SK-MEL-5 (cell line): ENCODE measurements around the gene GNL3. TPM values are rescaled to one million over a fixed set of nuclear protein-coding genes. Genes with fewer than 3 reads are reported as not detected.
"Not testable (repeated sequence)": the region's sequence is repeated elsewhere in the genome, so short reads cannot be mapped to it uniquely, and the experiment has no call there.

ENCODE experiments used
- DNase-seq: peaks from one replicate; pipeline ENCODE4 v3.0.0-alpha.2; 2016; ENCODE audit warnings: low read depth, low spot score
- in situ Hi-C: cut with HindIII; loops from 2 replicates; pipeline ENCODE4 v1.10.0; 2016; ENCODE audit warnings: low sequenced_read_pairs, high pct_unique_total_duplicates, low pct_unique_long_range_greater_than_20kb
- total RNA-seq: library from RNA; depleted of rRNA; stranded (reverse); fragments of >200 nt; shearing (Covaris generic); gene quantifications from 2 replicates; pipeline ENCODE4 v1.2.3, GENCODE V29; 2014

Gene GNL3
- total RNA-seq, 1 experiment from 2014 or later: 199 TPM

GRCh38 chr3:52707585-52707984, 21.8 kb downstream of the GNL3 start:
- in situ Hi-C loops: no loop called here
- DNase-seq: no peak

DNA sequence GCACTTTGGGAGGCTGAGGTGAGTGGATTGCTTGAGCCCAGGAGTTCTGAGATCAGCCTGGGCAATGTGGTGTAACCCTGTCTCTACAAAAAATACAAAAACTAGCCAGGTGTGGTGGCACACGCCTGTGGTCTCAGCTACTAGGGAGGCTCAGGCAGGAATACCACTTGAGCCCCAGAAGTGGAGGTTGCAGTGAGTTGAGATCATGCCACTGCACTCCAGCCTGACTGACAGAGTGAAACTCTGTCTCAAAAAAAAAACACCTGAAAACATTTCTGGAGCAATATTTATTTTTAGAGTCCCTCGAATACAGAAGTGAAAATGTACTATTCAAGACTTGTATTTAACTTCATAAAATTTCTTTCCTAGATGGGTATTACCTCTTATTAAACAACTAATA, 24.7 kb downstream of the GNL3 start:
- DNase-seq: no peak
- in situ Hi-C loops: no loop called here

- in situ Hi-C loops: no loop called here
- DNase-seq: peak; percentile 98
Observed at GRCh38 chr3:52712291-52713212, 26.7 kb downstream of the GNL3 start.

- no peak for DNase-seq
- in situ Hi-C loops: no loop called here
Observed at GRCh38 chr3:52714335-52715302, 28.8 kb downstream of the GNL3 start.

GRCh38 chr3:52715714-52716305, 30.0 kb downstream of the GNL3 start:
- in situ Hi-C loops: no loop called here
- DNase-seq: no peak

- DNase-seq: no peak
- in situ Hi-C loops: no loop called here
Observed at GRCh38 chr3:52719618-52720017, 33.8 kb downstream of the GNL3 start.

DNA sequence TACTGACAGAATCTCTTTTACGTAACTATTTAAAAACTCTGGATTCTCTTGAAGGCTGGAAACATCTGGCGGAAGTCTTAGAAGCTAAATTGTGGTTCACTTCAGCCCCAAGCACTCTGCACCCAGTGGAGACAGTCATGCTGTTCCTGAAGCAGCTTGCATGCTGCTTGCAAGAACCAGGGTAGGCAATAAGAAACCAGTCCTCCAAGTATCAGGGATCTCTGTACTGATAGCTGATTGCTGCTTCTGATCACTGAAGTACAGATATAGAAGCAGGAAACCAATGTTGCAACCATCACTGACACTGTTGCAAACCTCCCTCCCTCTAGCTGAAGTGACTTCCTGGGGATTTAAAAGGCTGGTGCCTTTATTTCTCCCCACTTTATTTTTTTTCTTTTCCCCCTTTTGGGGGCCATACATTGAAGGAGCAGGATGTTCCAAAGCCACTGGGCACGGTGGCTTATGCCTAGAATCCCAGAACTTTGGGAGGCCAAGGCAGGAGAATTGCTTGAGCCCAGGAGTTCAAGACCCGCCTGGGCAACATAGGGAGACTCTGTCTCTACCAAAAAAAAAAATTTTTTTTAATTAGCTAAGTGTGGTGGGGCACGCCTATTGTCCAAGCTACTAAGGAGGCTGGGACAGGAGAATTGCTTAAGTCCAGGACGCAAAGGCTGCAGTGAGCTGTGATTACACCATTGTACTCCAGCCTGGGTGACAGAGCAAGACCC, 35.3 kb downstream of the GNL3 start:
- no peak for DNase-seq
- in situ Hi-C loops: no loop called here

GRCh38 chr3:52721730-52722008, 35.8 kb downstream of the GNL3 start:
- no peak for DNase-seq
- in situ Hi-C loops: no loop called here

DNA sequence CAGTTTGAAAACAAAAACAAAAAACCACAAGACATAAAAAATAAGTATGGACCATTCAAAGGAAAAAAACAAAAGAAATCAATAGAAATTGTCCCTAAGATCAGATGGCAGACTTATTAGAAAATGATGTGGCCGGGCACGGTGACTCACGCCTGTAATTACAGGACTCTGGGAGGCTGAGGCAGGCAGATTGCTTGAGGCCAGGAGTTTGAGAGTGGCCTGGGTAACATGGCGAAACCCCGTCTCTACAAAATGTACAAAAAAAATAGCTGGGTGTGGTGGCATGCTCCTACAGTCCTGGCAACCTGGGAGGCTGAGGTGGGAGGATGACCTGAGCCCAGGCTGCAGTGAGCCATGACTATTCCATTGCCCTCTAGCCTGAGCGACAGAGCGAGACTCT, 36.7 kb downstream of the GNL3 start:
- in situ Hi-C loops: no loop called here
- DNase-seq: no peak

DNA sequence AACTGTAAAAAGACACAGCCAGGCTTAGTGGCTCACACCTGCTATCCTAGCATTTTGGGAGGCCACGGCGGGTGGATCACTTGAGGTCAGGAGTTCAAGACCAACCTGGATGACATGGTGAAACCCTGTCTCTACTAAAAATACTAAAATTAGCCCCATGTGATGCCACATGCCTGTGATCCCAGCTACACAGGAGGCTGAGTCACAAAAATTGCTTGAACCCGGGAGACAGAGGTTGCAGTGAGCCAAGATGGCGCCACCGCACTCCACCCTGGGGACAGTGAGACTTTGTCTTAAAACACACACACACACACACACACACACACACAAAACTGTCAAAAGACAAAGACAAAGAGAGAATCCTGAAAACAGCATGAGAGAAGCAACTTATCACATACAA, 38.1 kb downstream of the GNL3 start:
- DNase-seq: no peak

GRCh38 chr3:52724511-52724910, 38.7 kb downstream of the GNL3 start:
- in situ Hi-C loops: no loop called here
- DNase-seq: no peak

More for the DNA sequence above, 38.1 kb downstream of the GNL3 start:
- in situ Hi-C loops: no loop called here

- in situ Hi-C loops, DNase-seq: not testable (repeated sequence)
Observed at GRCh38 chr3:52728753-52729152, 42.9 kb downstream of the GNL3 start.

DNA sequence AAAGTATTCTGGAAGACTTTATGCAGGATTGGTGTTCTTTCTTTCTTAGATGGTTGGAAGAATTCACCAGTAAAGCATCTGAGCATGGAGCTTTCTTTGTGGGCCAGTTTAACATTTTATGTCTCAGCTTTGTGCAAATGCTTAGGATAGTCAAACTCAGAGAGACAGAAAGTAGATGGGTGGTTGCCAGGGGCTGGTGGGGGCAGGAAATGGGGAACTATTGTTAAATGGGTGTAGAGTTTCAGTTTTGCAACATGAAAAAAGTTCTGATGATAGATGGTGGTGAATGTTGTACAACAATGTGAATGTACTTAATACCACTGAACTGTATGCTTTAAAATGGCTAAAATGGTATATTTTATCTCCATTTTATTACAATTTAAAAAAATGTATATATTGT, 44.8 kb downstream of the GNL3 start:
- no peak for DNase-seq
- in situ Hi-C loops: no loop called here

GRCh38 chr3:52731590-52731989, 45.8 kb downstream of the GNL3 start:
- in situ Hi-C loops: no loop called here
- no peak for DNase-seq

DNA sequence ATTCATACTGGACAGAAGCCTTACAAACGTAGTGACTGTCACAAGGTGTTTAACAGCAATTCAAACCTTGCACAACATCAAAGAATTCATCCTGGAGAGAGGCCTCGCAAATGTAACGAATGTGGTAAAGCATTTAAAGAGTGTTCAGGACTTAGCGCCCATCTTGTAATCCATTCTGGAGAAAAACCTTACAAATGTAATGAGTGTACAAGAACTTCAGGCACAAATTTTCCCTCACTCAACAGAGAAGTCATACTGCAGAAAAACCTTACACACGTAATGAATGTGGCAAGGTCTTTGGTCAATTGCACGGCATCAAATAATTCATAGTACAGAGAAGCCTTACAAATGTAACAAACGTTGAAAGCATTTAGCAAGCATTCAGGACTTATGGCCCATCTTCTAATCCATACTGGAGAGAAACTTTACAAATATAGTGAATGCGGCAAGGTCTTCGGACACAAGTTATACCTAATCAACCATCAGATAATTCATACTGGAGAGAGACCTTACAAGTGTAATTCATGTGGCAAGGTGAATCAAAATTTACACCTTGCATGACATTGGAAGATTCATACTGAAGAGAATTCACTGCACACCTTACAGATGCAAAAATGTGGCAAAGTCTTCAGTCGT, 47.5 kb downstream of the GNL3 start:
- no peak for DNase-seq
- in situ Hi-C loops: no loop called here

DNA sequence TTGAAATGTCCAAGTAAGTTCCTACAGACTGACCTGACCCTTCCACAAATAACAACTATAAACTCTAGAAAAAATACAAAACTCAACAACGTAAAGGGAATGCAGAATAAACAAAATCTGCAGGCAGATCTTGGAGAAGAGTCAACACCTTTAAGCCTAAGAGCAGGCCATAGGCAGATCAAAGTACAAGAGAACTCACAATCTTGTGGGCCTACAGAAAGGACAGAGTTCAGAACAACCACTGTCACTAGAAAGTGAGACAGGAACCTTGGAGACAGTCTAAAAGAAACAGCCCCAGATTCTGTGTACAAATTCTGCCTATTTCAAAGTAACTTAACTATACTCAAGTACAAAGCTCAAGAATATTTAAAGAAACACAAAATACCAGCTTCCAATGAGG, 53.9 kb downstream of the GNL3 start:
- DNase-seq: no peak
- in situ Hi-C loops: no loop called here

GRCh38 chr3:52742418-52743041, 56.7 kb downstream of the GNL3 start:
- in situ Hi-C loops: no loop called here
- DNase-seq: peak; percentile 69
